Neural progenitor cell (in vitro differentiated cells): ENCODE data around the gene RALGDS. TPM values are rescaled to one million over a fixed set of nuclear protein-coding genes. Genes with fewer than 3 reads are reported as not detected.

Experiments
- DNase-seq: peaks from one replicate; pipeline ENCODE4 v3.0.0-alpha.2; 2016; ENCODE audit warnings: low spot score
- H2AFZ ChIP-seq: fragments of 200-600 bp; sonication (generic); replicated peaks from 2 replicates; pipeline ENCODE4 v1.6.1; 2016; ENCODE audit warnings: antibody characterized with exemption
- H3F3A ChIP-seq: fragments of 200-600 bp; sonication (generic); 2 replicates; pipeline ENCODE4 v1.6.1; 2016; ENCODE audit warnings: antibody characterized with exemption, low read depth
- H3K27ac ChIP-seq: fragments of 200-600 bp; sonication (generic); 2 replicates; pipeline ENCODE4 v1.5.1; 2016; ENCODE audit warnings: mild to moderate bottlenecking
- H3K27me3 ChIP-seq: fragments of 200-600 bp; sonication (generic); 2 replicates; pipeline ENCODE4 v1.6.1; 2016; ENCODE audit warnings: mild to moderate bottlenecking, moderate library complexity
- H3K36me3 ChIP-seq: fragments of 200-600 bp; sonication (generic); 2 replicates; pipeline ENCODE4 v1.5.1; 2016
- H3K4me1 ChIP-seq: fragments of 200-600 bp; sonication (generic); 2 replicates; pipeline ENCODE4 v1.6.1; 2016; ENCODE audit warnings: mixed run types
- H3K4me2 ChIP-seq: fragments of 200-600 bp; sonication (generic); 2 replicates; pipeline ENCODE4 v1.6.1; 2016
- H3K4me3 ChIP-seq: fragments of 200-600 bp; sonication (generic); 2 replicates; pipeline ENCODE4 v1.5.1; 2016
- H3K79me2 ChIP-seq: fragments of 200-600 bp; sonication (generic); 2 replicates; pipeline ENCODE4 v1.6.1; 2016; ENCODE audit warnings: low read depth
- H3K9ac ChIP-seq: fragments of 200-600 bp; sonication (generic); 2 replicates; pipeline ENCODE4 v1.6.1; 2016
- H3K9me3 ChIP-seq: fragments of 200-600 bp; sonication (generic); 2 replicates; pipeline ENCODE4 v1.5.1; 2016; ENCODE audit warnings: low read depth
- H4K20me1 ChIP-seq: fragments of 200-600 bp; sonication (generic); 2 replicates; pipeline ENCODE4 v1.6.1; 2016; ENCODE audit warnings: low read depth
- H3K27ac Mint-ChIP-seq: 3 replicates; pipeline ENCODE4 v1.8.0; 2021; ENCODE audit warnings: mixed read lengths
- H3K27me3 Mint-ChIP-seq: 2 replicates; pipeline ENCODE4 v1.8.0; 2022; ENCODE audit warnings: low read depth, mild to moderate bottlenecking, inconsistent platforms, moderate library complexity, mixed read lengths; ENCODE audit not compliant: insufficient read depth
- H3K36me3 Mint-ChIP-seq: 3 replicates; pipeline ENCODE4 v1.8.0; 2021; ENCODE audit warnings: mixed read lengths
- H3K4me1 Mint-ChIP-seq: 3 replicates; pipeline ENCODE4 v1.8.0; 2021; ENCODE audit warnings: mixed read lengths
- H3K4me3 Mint-ChIP-seq: 3 replicates; pipeline ENCODE4 v1.8.0; 2021; ENCODE audit warnings: mild to moderate bottlenecking, moderate library complexity, mixed read lengths
- H3K9me3 Mint-ChIP-seq: 3 replicates; pipeline ENCODE4 v1.8.0; 2020; ENCODE audit warnings: mixed read lengths
- EZH2 ChIP-seq: fragments of 200-600 bp; sonication (generic); IDR thresholded peaks from 2 replicates; pipeline ENCODE4 v1.6.1; 2017; ENCODE audit warnings: antibody characterized with exemption, mild to moderate bottlenecking, moderate library complexity
- EZH2phosphoT487 ChIP-seq: fragments of 200-600 bp; sonication (generic); IDR thresholded peaks from 2 replicates; pipeline ENCODE4 v1.6.1; 2017; ENCODE audit warnings: antibody characterized with exemption
- total RNA-seq: library from RNA; depleted of rRNA; stranded (reverse); fragments of >200 nt; gene quantifications from 2 replicates; pipeline ENCODE4 v1.2.3, GENCODE V29; 2015; ENCODE audit warnings: low replicate concordance
- TF ChIP-seq, protein P1 (sequence below): fragments of 200-600 bp; sonication (generic); IDR thresholded peaks from 2 replicates; pipeline ENCODE4 v1.5.1; 2017; ENCODE audit warnings: antibody characterized with exemption, mild to moderate bottlenecking

The RALGDS gene
- total RNA-seq, 1 donor from 2014 or later = 24.1 TPM

DNA sequence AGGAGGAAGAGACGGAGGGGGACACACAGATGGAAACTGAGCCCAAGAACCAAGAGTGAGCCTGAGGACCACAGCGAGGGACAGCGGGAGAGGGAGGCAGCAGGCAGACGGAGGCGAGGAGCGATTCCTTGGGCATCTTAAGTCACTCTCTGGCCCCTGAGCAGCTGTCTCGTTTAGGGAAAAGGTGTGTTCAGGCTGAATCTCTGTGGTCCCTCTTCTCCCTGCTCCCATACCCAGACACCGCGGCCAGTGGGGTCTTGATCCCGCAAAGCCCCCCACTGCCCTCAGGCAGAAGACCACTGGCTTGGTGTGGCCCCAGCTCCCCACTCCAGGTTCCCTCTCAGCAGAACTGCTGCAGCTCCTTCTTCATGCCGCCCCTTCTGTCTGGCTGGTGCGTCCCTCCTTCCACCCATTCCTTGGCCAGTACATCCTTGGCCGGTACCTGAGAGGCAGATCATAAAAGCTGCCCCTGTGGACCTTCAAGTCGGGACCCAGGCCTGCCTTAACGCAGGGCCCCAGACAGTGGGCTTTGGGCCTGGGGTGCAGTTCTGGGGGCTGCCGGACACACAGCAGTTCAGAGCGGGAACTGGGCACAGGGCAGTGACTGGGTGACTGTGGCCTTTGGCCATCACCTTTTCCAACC lies 5.8 kb upstream of the RALGDS start:
- no peaks in the 10 kb centered on the region for H3K9me3 Mint-ChIP-seq
- Histone ChIP-seq H4K20me1 (peaks cover 96% of the 10 kb centered on the region), H3K27me3 (no peaks in the 10 kb centered on the region), H2AFZ (no peak overlapping the region), H3K9me3 (no peaks in the 10 kb centered on the region), H3F3A (peaks cover 21% of the 10 kb centered on the region), H3K4me1 (no peaks in the 10 kb centered on the region), H3K9ac (no peak overlapping the region), H3K36me3 (no peaks in the 10 kb centered on the region), H3K4me2 (no peak overlapping the region), H3K27ac (no peak overlapping the region), H3K79me2 (no peaks in the 10 kb centered on the region), H3K4me3 (no peak overlapping the region)
- no peak overlapping the region for H3K4me3 Mint-ChIP-seq
- no peak for DNase-seq
- H3K27me3 Mint-ChIP-seq = peaks cover 4% of the 10 kb centered on the region
- H3K4me1 Mint-ChIP-seq = peaks cover 33% of the 10 kb centered on the region
- H3K36me3 Mint-ChIP-seq = no peaks in the 10 kb centered on the region
- no peak overlapping the region for H3K27ac Mint-ChIP-seq
- TF ChIP-seq EZH2phosphoT487 = no peak
- TF ChIP-seq EZH2 = no peak
- TF ChIP-seq, protein P1, sequence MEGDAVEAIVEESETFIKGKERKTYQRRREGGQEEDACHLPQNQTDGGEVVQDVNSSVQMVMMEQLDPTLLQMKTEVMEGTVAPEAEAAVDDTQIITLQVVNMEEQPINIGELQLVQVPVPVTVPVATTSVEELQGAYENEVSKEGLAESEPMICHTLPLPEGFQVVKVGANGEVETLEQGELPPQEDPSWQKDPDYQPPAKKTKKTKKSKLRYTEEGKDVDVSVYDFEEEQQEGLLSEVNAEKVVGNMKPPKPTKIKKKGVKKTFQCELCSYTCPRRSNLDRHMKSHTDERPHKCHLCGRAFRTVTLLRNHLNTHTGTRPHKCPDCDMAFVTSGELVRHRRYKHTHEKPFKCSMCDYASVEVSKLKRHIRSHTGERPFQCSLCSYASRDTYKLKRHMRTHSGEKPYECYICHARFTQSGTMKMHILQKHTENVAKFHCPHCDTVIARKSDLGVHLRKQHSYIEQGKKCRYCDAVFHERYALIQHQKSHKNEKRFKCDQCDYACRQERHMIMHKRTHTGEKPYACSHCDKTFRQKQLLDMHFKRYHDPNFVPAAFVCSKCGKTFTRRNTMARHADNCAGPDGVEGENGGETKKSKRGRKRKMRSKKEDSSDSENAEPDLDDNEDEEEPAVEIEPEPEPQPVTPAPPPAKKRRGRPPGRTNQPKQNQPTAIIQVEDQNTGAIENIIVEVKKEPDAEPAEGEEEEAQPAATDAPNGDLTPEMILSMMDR = no peak

DNA sequence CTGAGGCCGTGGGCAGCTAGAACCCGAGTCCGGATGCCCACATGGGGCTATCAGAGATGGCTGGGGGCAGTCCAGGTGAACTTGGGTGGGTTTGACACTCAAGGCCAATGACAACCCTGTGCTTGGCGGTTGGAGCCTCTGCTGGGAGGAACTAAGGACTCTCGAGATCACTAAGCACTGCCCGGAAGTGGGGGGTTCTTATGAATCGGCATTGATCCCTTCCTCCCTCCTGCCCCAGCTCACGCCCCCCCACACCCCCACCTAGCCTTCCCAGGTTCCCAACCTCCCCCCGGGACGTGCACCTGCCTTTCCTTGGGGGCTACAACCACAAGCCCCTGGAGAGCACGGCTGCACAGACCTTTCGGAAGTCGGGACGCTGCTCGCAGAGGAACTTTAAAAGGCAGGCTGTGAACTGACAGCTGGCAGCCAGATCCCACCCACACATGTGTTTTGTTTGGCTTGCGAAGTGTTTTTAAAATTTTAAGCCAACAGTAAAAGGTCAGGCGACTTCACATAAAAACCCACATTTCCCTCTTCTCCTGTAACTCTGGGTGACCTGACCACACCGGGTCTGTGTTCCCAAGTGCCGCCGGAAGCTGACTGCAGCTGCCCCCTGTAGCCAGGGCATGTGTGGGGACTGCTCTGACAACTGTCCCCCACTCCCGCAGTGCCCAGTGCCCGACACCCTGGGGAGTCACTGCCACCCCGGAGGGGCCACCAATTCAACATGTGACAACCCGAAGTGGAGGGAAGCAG lies 5.1 kb upstream of the RALGDS start:
- H4K20me1 ChIP-seq = peaks cover 95% of the 10 kb centered on the region
- TF ChIP-seq, protein P1 = no peak
- TF ChIP-seq EZH2 (no peak), EZH2phosphoT487 (no peak)
- H3K4me1 Mint-ChIP-seq = peaks cover 37% of the 10 kb centered on the region
- H3K27ac ChIP-seq = no peak overlapping the region
- peaks cover 26% of the 10 kb centered on the region for H3F3A ChIP-seq
- peaks cover 4% of the 10 kb centered on the region for H3K27me3 Mint-ChIP-seq
- H3K9me3 Mint-ChIP-seq = no peaks in the 10 kb centered on the region
- no peaks in the 10 kb centered on the region for H3K9me3 ChIP-seq
- no peak overlapping the region for H3K9ac ChIP-seq
- no peak overlapping the region for H3K27ac Mint-ChIP-seq
- no peaks in the 10 kb centered on the region for H3K36me3 Mint-ChIP-seq
- H3K79me2 ChIP-seq = no peaks in the 10 kb centered on the region
- H2AFZ ChIP-seq = no peak overlapping the region
- no peak overlapping the region for H3K4me3 Mint-ChIP-seq
- H3K4me1 ChIP-seq = no peaks in the 10 kb centered on the region
- no peaks in the 10 kb centered on the region for H3K27me3 ChIP-seq
- no peak overlapping the region for H3K4me3 ChIP-seq
- no peak for DNase-seq
- no peak overlapping the region for H3K4me2 ChIP-seq
- H3K36me3 ChIP-seq = no peaks in the 10 kb centered on the region

DNA sequence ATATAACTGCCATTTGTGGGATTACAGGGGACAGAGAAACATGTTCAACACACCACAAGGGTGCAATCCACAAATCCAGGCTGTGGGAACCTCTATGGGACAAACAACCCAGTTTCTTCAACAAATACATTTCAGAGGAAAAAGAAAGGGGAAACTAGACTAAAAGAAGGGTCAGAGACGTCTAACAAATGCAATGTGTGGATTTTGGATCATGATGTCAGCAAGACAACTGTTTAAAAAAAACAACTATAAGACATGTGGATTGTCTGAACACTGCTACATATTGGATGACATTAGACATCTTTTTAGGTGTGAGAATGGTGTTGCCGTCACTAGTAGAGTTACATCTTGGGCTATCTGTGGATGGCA lies 3.9 kb upstream of the RALGDS start:
- no peak overlapping the region for H3K9ac ChIP-seq
- H3K27ac Mint-ChIP-seq = no peak overlapping the region
- H3K4me3 ChIP-seq = no peak overlapping the region
- peaks cover 93% of the 10 kb centered on the region for H4K20me1 ChIP-seq
- peaks cover 37% of the 10 kb centered on the region for H3K4me1 Mint-ChIP-seq
- H3F3A ChIP-seq = peaks cover 28% of the 10 kb centered on the region
- DNase-seq = no peak
- no peak overlapping the region for H3K4me3 Mint-ChIP-seq
- H3K27ac ChIP-seq = no peak overlapping the region
- no peak overlapping the region for H2AFZ ChIP-seq
- no peak overlapping the region for H3K4me2 ChIP-seq
- H3K79me2 ChIP-seq = no peaks in the 10 kb centered on the region
- H3K9me3 ChIP-seq = no peaks in the 10 kb centered on the region
- no peaks in the 10 kb centered on the region for H3K36me3 ChIP-seq
- H3K27me3 ChIP-seq = no peaks in the 10 kb centered on the region
- no peaks in the 10 kb centered on the region for H3K36me3 Mint-ChIP-seq
- H3K27me3 Mint-ChIP-seq = peaks cover 4% of the 10 kb centered on the region
- no peaks in the 10 kb centered on the region for H3K9me3 Mint-ChIP-seq
- H3K4me1 ChIP-seq = peaks cover 9% of the 10 kb centered on the region
- TF ChIP-seq, protein P1 = no peak
- TF ChIP-seq EZH2 (no peak), EZH2phosphoT487 (no peak)
